H1 (cell line): ENCODE data around the gene KRTAP2-4.

ENCODE experiments used
- CEBPB ChIP-seq: IDR thresholded peaks from 2 replicates; pipeline ENCODE4 v1.6.1; 2012; ENCODE audit warnings: low read depth, low read length
- SP1 ChIP-seq: IDR thresholded peaks from 2 replicates; pipeline ENCODE4 v1.6.1; 2011; ENCODE audit warnings: low read depth, low read length
- TF ChIP-seq, protein P1 (sequence below), 3 experiments: IDR thresholded peaks; 1 replicate in 2 of 3; 2 replicates in 1 of 3; pipeline versions ENCODE4 v1.5.1 to v1.6.1; 2011; ENCODE audit warnings: low read length in 3 of 3, mild to moderate bottlenecking in 3 of 3, inconsistent platforms in 2 of 3, low read depth in 1 of 3, moderate library complexity in 1 of 3; ENCODE audit not compliant: insufficient read depth in 1 of 3; ENCODE audit errors: control extremely low read depth in 1 of 3

- TF ChIP-seq CEBPB = no peak
- TF ChIP-seq, protein P1, sequence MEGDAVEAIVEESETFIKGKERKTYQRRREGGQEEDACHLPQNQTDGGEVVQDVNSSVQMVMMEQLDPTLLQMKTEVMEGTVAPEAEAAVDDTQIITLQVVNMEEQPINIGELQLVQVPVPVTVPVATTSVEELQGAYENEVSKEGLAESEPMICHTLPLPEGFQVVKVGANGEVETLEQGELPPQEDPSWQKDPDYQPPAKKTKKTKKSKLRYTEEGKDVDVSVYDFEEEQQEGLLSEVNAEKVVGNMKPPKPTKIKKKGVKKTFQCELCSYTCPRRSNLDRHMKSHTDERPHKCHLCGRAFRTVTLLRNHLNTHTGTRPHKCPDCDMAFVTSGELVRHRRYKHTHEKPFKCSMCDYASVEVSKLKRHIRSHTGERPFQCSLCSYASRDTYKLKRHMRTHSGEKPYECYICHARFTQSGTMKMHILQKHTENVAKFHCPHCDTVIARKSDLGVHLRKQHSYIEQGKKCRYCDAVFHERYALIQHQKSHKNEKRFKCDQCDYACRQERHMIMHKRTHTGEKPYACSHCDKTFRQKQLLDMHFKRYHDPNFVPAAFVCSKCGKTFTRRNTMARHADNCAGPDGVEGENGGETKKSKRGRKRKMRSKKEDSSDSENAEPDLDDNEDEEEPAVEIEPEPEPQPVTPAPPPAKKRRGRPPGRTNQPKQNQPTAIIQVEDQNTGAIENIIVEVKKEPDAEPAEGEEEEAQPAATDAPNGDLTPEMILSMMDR (IDR thresholded peaks at IDR 0.05; ENCODE audit: control extremely low read depth in 1 of 3, insufficient read depth in 1 of 3, low read depth in 1 of 3, low read length in 3 of 3) = no peak
- TF ChIP-seq SP1 = no peak
These were observed 42.3 kb upstream of the KRTAP2-4 start for GRCh38 chr17:41107941-41108450.
